HG03280 (cell line): Measurements from ENCODE around the gene ZFYVE28.

ENCODE experiments used
- ATAC-seq: cut with Tn5 transposase; IDR thresholded peaks from one replicate; pipeline ENCODE4 v1.9.1; 2021; ENCODE audit warnings: mild to moderate bottlenecking, moderate library complexity; ENCODE audit not compliant: unreplicated experiment

The ZFYVE28 gene

DNA sequence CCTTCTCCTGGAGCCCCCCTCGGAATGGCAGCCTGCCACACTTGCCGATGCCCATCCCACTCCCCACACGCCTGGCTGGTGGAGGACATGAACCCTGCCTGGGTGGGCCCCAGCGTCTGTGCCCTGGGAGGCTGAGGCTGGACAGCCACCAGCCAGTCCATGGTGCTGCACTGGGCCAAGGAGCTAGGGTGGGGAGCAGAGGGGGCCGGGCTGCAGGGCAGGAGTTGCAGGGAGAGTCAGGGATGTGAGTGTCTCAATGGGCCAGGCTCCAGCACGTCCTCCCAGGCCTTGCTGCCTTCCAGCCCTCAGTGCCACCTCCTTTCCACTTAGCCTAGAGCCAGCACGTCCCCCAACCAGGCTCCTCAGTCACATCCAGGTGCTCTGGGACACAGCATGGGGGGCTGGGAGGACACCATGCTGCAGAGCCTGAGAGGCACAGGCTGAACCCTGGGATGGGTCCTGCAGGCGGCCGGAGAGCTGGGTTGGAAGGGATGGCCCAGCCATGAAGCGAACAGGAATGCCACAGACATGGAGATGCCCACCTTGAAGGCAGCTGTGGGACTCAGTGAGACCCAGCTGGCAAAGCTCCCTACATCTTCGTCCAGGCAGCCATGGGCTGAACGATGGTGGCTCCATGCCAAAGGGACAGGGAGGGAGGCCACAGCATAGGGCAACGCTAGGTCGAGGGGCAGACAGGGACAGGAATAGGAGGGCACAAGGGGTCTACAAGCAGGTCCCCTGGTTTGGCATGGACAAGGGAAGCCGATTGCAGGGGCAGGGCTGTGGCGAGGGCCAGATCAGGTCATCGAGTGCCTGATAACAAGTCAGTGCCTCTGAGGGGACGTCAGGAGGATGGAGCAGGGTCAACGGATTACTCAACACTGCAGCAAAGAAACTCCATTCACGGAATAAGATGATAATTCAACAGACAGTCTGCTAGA, 126.5 kb downstream of the ZFYVE28 start:
- no peak for ATAC-seq

DNA sequence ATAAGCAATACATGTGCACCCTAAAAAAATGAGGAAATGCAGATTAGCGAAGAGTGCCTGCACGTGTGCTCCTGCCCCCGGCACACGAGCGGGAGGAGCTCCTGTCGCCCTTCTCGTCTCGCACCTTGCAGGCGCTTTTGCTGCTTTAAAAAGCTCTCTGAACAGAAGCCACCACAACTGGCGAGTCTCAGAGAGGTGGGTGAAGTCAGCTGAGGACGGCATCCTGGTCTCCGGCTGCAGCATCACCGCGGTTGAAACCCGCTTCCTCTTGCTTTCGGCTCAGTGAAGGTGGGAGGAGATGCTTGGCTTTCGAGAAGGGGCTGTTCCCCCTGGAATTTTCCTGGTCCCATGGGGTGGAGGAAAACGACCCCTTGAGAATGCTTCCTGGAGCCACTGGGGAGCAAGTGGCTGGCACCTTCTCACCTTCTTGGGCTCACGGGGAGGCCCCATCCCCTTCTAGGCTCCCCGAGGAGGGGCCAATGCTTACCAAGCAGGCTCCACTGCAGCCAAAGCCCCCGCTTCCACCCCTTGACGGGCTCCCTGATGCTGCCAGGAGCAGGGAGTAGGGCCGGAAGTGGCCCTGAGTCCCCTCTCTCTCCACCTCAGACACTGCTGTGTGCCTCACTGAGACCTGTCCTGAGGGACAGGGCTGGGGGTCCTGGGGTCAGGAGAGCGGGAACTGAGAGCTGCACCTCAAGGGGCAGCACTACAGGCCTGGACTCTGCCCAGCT, 127.3 kb downstream of the ZFYVE28 start:
- ATAC-seq, result no peak

GRCh38 chr4:2290488-2290887, 128.0 kb downstream of the ZFYVE28 start:
- ATAC-seq, result no peak

- no peak for ATAC-seq
Measured at GRCh38 chr4:2289955-2290333, 128.5 kb downstream of the ZFYVE28 start.

DNA sequence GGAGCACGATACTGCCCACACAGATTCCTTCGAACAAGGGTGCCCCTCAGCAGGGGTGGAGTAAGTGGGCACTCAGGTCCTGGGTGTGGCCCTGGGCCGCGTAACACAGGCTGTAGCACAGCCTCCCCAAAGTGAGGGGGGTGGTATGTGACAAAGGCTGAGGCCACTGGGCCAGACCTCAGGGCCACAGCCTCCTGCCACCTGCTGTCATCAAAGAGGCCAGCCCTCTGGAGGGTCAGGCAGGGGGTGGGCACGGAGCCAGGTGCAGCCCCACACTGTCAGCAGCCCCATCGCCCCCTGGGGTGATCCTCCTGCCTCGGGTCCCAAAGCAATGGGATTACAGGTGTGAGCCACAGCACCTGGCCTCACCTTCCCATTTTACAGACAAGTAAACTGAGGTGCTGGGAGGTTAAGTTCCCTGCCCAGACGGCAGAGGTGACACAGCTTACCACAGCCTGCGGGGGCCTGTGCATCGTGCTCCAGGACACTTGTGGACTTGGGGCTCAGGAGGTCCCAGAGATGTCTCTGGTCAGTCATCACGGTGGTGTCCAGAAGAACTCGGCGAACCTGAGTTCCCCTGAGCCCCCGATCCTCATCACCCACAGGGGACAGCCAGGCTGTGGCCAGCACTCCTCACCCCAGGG, 129.0 kb downstream of the ZFYVE28 start:
- no peak for ATAC-seq

GRCh38 chr4:2288051-2288541, 130.3 kb downstream of the ZFYVE28 start:
- ATAC-seq, result no peak

DNA sequence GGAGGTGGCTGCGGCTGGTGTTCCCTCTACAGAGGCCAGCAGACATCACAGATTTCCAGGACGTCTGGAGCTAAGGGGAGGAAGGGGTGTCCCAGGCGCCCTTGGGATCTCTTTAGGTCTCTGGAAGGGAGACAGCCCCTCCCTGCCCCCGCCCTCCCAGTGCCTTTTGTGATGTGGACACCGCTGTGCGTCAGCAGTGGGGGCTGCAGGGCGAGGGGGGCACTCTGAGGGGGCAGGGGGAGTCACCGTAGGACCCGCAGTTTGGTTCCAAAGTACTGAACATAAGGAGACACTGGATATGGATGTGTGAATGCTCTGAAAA, 130.9 kb downstream of the ZFYVE28 start:
- no peak for ATAC-seq

GRCh38 chr4:2286904-2287593, 131.4 kb downstream of the ZFYVE28 start:
- no peak for ATAC-seq

- ATAC-seq, result no peak
Measured at GRCh38 chr4:2285613-2286381, 132.6 kb downstream of the ZFYVE28 start.

GRCh38 chr4:2284934-2285612, 133.4 kb downstream of the ZFYVE28 start:
- ATAC-seq, result no peak

- ATAC-seq, result no peak
Measured at GRCh38 chr4:2284161-2284933, 134.1 kb downstream of the ZFYVE28 start.

- ATAC-seq, result no peak
Measured at GRCh38 chr4:2283199-2283711, 135.2 kb downstream of the ZFYVE28 start.

DNA sequence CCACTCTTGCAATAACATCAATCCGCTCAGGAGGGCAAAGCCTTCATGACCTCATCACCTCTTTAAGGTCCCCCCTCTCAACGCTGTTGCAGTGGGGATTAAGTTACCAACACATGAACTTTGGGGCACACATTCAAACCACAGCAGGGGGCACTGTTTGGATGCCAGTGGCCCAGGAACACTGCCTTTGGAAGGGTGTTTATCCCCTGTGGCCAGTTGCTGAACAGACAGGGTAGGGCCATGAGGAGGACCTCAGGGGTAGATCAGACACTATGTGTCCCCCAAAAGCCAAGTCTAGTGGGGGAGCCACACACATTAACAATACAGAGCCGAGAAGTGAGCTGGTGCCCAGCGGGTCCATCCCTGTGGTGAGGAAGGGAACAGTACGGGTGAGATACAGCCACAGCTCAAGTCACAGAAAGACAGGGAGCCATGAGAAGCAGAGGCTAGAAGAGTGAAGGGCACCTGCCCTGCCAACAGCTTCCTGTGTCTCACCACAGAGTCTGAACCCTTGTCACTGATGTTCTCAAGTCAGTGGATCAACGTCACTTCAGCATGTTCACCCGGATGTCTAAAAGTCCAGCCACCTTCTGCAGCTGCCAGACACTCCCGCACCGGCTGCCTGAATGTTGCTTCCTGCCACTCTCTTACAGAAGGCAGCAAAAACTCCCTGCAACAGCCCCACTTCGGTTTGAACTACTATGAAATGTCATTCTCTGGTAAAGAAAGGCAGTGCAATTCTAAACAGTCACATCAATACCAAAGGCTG, 136.7 kb downstream of the ZFYVE28 start:
- ATAC-seq, result no peak

- ATAC-seq, result no peak
Measured at GRCh38 chr4:2280531-2281300, 137.7 kb downstream of the ZFYVE28 start.

- no peak for ATAC-seq
Measured at GRCh38 chr4:2277956-2278355, 140.5 kb downstream of the ZFYVE28 start.

GRCh38 chr4:2276581-2277325, 141.7 kb downstream of the ZFYVE28 start:
- no peak for ATAC-seq
